ENCODE measurements around the gene PBX2. TPM values are rescaled to one million over a fixed set of nuclear protein-coding genes. Genes with fewer than 3 reads are reported as not detected.
A peak's percentile ranks its signal among the peaks of the same experiment; 100 is the strongest.

The PBX2 gene
- total and polyA plus RNA-seq, 2 of the 4 experiments (the other 2 are of a cell fraction): 17.7 to 56.8 TPM

DNA sequence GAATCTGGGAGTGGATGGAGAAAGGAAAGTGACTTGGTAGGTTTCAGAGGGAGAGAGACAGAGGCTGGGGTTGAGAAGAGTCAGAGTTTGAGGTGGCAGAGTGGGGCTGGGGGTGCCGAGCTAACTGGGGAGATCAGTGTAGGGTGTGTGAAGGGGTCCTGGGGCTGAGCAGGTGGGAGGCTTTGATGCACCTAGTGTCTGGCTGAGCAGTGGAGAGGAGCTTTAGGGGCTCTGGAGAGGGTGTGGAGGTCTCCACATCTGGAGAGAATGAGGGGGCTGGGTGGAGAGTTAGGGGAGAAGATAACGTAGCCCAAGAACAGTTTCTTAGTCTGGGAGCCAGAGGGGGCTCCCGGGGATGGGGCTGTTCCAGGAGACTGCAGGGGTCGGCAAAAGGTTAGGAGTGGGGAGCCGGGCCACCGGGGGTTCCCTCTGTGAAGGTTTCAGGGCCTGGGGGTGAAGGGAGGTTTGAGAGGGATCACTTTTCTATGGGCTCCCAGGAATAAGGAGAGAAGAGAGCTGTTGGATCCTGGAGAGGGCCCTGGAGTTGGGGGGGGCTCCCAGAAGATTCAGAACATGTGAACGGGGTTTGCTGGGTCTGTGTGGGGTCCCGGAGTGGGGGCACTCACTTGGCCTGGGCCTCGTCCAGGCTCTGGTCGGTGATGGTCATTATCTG is 797 bp downstream of the PBX2 start:
- no TSS peak for BruUV-seq (replicated peaks)
- no peaks in the 10 kb centered on the region for H3K9me3 ChIP-seq (ENCODE audit: control insufficient read depth, insufficient read depth, low read length)
- peak overlapping the region; percentile 99 for H3K14ac ChIP-seq (replicated peaks; ENCODE audit: low read depth, low read length)
- H3K27me3 ChIP-seq (ENCODE audit: control insufficient read depth, insufficient read depth, low read length): no peaks in the 10 kb centered on the region
- ATAC-seq (ENCODE audit: low read depth) (peak; percentile 1), DNase-seq (no peak)
- peak overlapping the region; percentile 68 for H3K18ac ChIP-seq (ENCODE audit: low read depth, low read length)
- peaks cover 12% of the 10 kb centered on the region for H3K4me1 ChIP-seq (ENCODE audit: control insufficient read depth, insufficient read depth, low read length)
- peak overlapping the region; percentile 88 for H2AK9ac ChIP-seq (replicated peaks; ENCODE audit: low read depth, low read length, poor library complexity)
- H3K9ac ChIP-seq (ENCODE audit: low read depth, low read length): peak overlapping the region; percentile 99
- peak overlapping the region; percentile 65 for H4K5ac ChIP-seq (ENCODE audit: low read depth, low read length)
- no peaks in the 10 kb centered on the region for H4K20me1 ChIP-seq (ENCODE audit: insufficient read depth, low read length)
- peak overlapping the region; percentile 76 to 87 for H4K8ac ChIP-seq (ENCODE audit: low read depth in 2 of 2, low read length in 2 of 2)
- peaks cover 21 to 65% of the 10 kb centered on the region in 2 experiments for H3K79me1 ChIP-seq (ENCODE audit: low read depth in 1 of 2, low read length in 2 of 2)
- peaks cover 19% of the 10 kb centered on the region for H3K36me3 ChIP-seq (ENCODE audit: control insufficient read depth, insufficient read depth, low read length)
- peak overlapping the region; percentile 67 for H2AFZ ChIP-seq (replicated peaks; ENCODE audit: low read length, poor library complexity)
- peak overlapping the region; percentile 75 for H3K4me3 ChIP-seq (ENCODE audit: insufficient read depth, low read depth, low read length)
- H2BK15ac ChIP-seq (ENCODE audit: low read depth, low read length): peak overlapping the region; percentile 41; the same call in 1 of the 3 replicates
- intact Hi-C loops (cut with micrococcal nuclease): loop anchor here (5.0 kb wide), 1 partner anchor 783 kb away; no protein-coding TSS in a partner anchor
- H3K23ac ChIP-seq (ENCODE audit: low read depth, low read length): peak overlapping the region; percentile 99
- peak overlapping the region; percentile 91 for H3K27ac ChIP-seq (ENCODE audit: insufficient read depth, low read length)
- H3K56ac ChIP-seq (ENCODE audit: extremely low read depth, insufficient read depth, low read length): peak overlapping the region; percentile 98
- dilution Hi-C loops (cut with HindIII; ENCODE audit: low sequenced_read_pairs, unreplicated experiment): no loop called here
- ChIA-PET POLR2A (ENCODE audit: unreplicated experiment) (interaction anchor here (1.8 kb wide), 1 partner anchor 12 kb away, joined by 5 read pairs; no protein-coding TSS in a partner anchor), CTCF (no interaction called here)
- H3K4ac ChIP-seq (ENCODE audit: low read depth, low read length): peak overlapping the region; percentile 97
- H2BK120ac ChIP-seq (ENCODE audit: low read depth, low read length): peak overlapping the region; percentile 72
- H2BK5ac ChIP-seq (ENCODE audit: low read depth, low read length, poor library complexity, severe bottlenecking): peak overlapping the region; percentile 83
- in situ Hi-C loops (cut with MboI; ENCODE audit: low sequenced_read_pairs): loop anchor here (25.0 kb wide), 1 partner anchor 773 kb away; the partner anchor contains the start of genes BRD2 and HLA-DMA
- peak overlapping the region; percentile 96 for H4K91ac ChIP-seq (ENCODE audit: insufficient read depth, low read depth, low read length)
- peaks cover 19% of the 10 kb centered on the region for H3K9me1 ChIP-seq (ENCODE audit: insufficient read depth, low read length)
- peak overlapping the region; percentile 85 for H3K4me2 ChIP-seq (ENCODE audit: low read depth, low read length)
- 0 out of 2 replicates have a peak overlapping the region, but pooled peaks have one; percentile 1 for H2BK20ac ChIP-seq (ENCODE audit: low read depth, low read length)
- 0% methylated on average over 1 of the region's 10 CpGs; no CpG with 5 or more reads in 1 of the 2 experiments for WGBS, 2 experiments (ENCODE audit: extremely low coverage in 2 of 2, insufficient read length in 1 of 2)
- peak overlapping the region; percentile 99 for H2AK5ac ChIP-seq (ENCODE audit: low read depth, low read length)
- TF ChIP-seq SMC3 (IDR thresholded peaks at IDR 0.05; ENCODE audit: low read depth, low read length): no peak
- TF ChIP-seq MXI1 (IDR thresholded peaks at IDR 0.05; ENCODE audit: borderline replicate concordance, low read depth, low read length): no peak
- TF ChIP-seq, protein P1, sequence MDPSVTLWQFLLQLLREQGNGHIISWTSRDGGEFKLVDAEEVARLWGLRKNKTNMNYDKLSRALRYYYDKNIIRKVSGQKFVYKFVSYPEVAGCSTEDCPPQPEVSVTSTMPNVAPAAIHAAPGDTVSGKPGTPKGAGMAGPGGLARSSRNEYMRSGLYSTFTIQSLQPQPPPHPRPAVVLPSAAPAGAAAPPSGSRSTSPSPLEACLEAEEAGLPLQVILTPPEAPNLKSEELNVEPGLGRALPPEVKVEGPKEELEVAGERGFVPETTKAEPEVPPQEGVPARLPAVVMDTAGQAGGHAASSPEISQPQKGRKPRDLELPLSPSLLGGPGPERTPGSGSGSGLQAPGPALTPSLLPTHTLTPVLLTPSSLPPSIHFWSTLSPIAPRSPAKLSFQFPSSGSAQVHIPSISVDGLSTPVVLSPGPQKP (IDR thresholded peaks at IDR 0.05; ENCODE audit: borderline replicate concordance, low read depth, low read length): no peak
- TF ChIP-seq MAZ (IDR thresholded peaks at IDR 0.05; ENCODE audit: borderline replicate concordance, low read depth, low read length): no peak
- no peak for TF ChIP-seq BHLHE40 (IDR thresholded peaks at IDR 0.05; ENCODE audit: low read depth, low read length)
- TF ChIP-seq MAFK (IDR thresholded peaks at IDR 0.05; ENCODE audit: low read depth, low read length): no peak
- no peak for TF ChIP-seq NFE2L2 (IDR thresholded peaks at IDR 0.05; ENCODE audit: low read depth, low read length)
- TF ChIP-seq RCOR1 (IDR thresholded peaks at IDR 0.05; ENCODE audit: insufficient replicate concordance, low read length): no peak
- no peak for TF ChIP-seq FOS (IDR thresholded peaks at IDR 0.05; ENCODE audit: low read depth, low read length)
- TF ChIP-seq CHD1 (IDR thresholded peaks at IDR 0.05; ENCODE audit: low read depth, low read length): no peak
- no peak for TF ChIP-seq POLR2A (IDR thresholded peaks at IDR 0.05; ENCODE audit: low read depth, low read length)
- TF ChIP-seq RFX5 (IDR thresholded peaks at IDR 0.05; ENCODE audit: low read depth, low read length): no peak
- no peak for TF ChIP-seq CEBPB (IDR thresholded peaks at IDR 0.05; ENCODE audit: low read depth, low read length)
- TF ChIP-seq, protein P2, sequence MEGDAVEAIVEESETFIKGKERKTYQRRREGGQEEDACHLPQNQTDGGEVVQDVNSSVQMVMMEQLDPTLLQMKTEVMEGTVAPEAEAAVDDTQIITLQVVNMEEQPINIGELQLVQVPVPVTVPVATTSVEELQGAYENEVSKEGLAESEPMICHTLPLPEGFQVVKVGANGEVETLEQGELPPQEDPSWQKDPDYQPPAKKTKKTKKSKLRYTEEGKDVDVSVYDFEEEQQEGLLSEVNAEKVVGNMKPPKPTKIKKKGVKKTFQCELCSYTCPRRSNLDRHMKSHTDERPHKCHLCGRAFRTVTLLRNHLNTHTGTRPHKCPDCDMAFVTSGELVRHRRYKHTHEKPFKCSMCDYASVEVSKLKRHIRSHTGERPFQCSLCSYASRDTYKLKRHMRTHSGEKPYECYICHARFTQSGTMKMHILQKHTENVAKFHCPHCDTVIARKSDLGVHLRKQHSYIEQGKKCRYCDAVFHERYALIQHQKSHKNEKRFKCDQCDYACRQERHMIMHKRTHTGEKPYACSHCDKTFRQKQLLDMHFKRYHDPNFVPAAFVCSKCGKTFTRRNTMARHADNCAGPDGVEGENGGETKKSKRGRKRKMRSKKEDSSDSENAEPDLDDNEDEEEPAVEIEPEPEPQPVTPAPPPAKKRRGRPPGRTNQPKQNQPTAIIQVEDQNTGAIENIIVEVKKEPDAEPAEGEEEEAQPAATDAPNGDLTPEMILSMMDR (conservative IDR thresholded peaks at IDR 0.05; ENCODE audit: low read depth, low read length): no peak
